GM21526 (cell line): Measurements from ENCODE around the gene RBBP7.

Experiments used
- ATAC-seq: cut with Tn5 transposase; IDR thresholded peaks from one replicate; pipeline ENCODE4 v1.9.1; 2021; ENCODE audit warnings: moderate library complexity; ENCODE audit not compliant: unreplicated experiment, low FRiP score

The RBBP7 gene

GRCh38 chrX:16828124-16828908, 41.8 kb downstream of the RBBP7 start:
- no peak for ATAC-seq

DNA sequence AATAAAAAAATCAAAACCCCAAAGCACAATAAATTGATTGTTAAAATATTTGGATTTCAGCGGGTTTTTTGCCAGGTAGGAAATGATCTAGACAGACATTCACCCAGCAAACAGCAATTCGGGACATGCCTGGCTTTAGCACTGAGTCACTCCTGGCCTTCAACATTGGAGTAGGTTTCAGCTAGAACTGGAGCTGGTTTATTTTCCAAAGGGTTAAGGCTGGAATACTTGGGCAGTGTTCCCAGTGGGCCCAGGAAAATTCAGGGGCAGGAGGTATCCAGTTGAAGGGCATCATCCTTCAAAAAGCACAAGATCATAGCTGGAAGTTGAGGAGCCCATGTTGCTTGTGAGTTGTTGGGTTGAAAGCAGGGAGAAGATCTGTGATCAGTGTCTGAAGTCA, 42.9 kb downstream of the RBBP7 start:
- no peak for ATAC-seq

DNA sequence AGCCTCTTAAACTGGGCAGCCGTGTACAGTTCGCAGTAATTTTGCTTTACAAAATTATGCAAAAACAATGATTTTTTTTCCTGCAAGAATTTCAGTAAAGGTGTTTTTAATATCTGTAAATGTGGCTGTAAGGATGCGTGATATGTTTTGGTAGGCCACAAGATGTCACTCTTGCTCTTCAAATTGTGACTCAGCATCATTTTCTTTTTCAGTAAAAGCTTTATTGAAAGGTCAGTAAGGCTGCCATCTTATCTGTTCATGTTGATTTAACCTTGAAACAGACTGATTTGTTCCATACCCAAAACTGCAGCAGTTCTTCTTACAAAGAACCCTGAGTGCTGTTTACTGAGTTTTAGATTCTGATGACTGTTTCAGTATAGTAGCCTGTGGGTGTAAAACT, 44.0 kb downstream of the RBBP7 start:
- ATAC-seq = no peak

DNA sequence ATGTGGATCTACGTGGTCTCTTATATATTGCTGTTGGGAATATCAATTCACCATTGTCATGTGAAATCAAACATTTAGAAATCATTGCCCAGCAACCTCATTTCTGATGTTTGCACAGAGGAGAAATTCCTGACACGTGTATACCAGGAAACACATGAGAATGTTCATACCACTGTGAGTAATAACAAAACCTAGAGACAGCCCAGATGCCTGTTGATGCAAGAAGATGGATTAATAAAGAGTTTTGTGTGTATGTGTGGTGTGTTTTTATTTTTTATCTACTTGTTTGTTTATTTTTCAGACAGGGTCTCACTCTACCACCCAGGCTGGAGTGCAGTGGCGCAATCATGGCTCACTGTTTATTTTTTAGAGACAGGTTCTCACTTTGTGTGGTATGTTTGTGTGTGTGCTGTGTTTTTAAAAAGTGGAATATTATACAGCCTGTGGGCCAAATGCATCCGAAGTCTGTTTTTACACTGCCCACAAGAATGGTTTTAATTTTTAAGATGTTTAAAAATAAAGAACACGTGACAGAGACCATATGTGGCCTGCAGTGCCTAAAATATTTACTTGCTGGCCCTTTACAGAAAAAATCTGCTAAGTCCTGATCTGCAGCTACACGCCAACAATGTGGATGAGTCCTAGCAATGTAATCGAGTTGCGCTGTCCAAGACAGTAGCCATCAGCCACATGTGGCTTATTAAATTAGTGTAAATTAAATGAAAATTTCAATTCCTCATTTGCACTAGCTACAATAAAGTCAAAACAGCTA, 44.7 kb downstream of the RBBP7 start:
- no peak for ATAC-seq

DNA sequence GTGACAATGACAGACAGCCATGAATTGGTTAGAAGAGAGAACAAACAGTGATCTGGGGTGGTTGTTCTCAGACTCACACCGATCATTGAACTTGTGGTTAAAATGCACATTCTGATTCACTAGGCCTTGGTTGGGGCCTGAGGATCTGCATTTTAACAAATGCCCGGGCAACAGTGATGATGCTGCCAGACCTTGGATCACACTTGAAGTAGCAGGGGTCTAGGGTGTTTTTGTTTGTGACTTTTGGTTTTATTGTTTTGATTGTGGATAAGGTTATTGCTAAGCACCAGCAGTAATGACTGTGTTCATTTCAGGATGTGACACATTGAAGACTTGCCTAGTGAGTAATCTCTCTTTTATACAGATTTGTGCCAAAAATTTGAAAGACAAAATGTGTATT, 47.4 kb downstream of the RBBP7 start:
- no peak for ATAC-seq

GRCh38 chrX:16819634-16820033, 50.5 kb downstream of the RBBP7 start:
- ATAC-seq = no peak

GRCh38 chrX:16814597-16814996, 55.6 kb downstream of the RBBP7 start:
- ATAC-seq = no peak

DNA sequence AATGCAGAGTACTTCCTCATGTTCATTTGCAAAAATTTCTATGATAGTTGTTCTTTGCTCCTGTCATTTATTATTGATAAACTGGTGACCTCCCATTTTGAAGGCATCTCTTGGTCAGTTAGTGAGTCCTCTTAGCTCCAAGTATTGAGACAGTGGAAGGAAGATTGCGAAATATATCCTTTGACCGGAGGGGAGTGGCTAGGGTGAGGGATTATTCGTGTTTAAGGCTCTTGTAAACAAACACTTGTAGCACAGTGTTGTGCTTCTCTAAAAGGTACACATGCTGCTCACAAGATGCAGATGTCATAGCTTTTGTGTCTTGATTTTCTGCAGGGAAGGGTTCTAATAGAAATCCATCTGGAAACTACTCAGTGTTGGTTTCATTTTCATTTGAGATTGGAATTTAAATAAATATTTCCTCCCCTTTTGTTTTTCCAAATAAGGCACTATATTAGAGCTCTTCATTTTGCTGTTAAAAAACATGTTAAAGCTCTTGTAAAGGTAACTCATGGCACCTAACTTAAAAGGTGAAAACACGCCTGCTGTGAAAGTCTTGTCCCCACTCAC, 62.1 kb downstream of the RBBP7 start:
- ATAC-seq = no peak

DNA sequence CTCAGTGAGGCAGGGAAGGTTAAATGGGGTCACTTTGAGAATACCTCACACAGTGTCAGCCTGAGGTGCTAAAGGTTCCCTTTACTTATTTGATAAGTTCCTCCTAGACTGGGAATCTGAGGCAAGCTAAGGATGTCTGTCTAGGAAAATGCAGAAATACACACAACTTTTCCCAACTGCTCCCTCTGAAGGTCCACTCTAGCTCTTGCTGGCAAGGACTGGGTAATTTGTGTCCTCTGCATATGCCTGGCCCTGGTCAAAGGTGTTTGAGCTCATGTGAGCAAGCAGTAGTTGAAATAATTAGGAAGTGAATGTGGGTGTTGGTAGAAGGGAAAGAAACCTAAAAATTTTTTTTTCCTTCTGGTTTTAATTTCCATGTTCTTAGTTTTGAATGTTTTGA, 62.6 kb downstream of the RBBP7 start:
- no peak for ATAC-seq

DNA sequence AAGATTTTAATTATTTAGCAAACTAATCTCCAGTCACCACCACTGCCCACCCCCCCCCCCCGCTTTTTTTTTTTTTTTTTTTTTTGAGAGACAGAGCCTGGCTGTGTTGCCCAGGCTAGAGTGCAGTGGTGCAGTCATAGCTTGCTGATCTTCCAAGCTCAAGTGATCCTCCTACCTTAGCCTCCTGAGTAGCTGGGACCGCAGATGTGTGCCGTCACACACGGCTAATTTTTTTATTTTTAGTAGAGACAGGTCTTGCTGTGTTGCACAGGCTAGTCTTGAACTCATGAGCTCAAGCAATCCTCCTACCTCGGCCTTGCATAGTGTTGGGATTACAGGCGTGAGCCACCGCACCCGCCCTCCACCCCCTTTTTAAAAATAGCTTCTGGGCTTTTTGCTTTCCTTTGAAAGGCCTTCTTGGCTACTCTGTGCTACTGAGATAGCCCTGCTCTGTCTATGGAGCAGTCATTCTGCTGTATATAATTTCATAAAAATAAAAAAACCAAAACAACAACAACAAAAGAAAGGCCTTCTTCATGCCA, 65.2 kb downstream of the RBBP7 start:
- no peak for ATAC-seq

DNA sequence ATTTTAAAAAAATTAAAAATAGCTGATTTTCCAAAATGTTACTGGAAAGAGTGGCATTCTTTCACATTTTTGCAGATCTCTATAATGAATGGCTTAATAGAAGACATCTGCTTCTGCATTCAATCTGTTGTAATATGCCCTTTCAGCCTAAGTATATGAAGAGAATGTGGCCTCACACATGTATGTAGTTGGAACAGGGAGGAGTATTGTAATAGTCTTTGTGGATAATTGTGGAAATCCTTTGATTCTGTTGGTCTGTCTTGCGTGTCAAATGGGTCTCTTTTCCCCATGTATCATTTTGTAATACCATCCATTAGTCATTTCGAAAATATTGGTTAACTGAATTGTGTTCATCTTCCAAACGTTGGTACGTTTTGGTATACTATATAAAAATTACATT, 72.3 kb downstream of the RBBP7 start:
- no peak for ATAC-seq

GRCh38 chrX:16797358-16797757, 72.8 kb downstream of the RBBP7 start:
- ATAC-seq = no peak

GRCh38 chrX:16796298-16796697, 73.9 kb downstream of the RBBP7 start:
- no peak for ATAC-seq
